22Rv1 (cell line): ENCODE data around the gene SLC25A24.
"Not testable (repeated sequence)": the region's sequence is repeated elsewhere in the genome, so short reads cannot be mapped to it uniquely, and the experiment has no call there.

ENCODE experiments used
- H3K27ac ChIP-seq: fragments of 450-650 bp; 2 replicates; pipeline ENCODE4 v1.5.1; 2017
- CTCF ChIP-seq: fragments of 450-650 bp; IDR thresholded peaks from 2 replicates; pipeline ENCODE4 v1.5.1; 2017; ENCODE audit warnings: mild to moderate bottlenecking
- ZFX ChIP-seq: fragments of 450-650 bp; IDR thresholded peaks from 2 replicates; pipeline ENCODE4 v1.6.1; 2017; ENCODE audit warnings: antibody characterized with exemption, borderline replicate concordance

Gene SLC25A24

GRCh38 chr1:108199781-108200686, at the start of gene SLC25A24:
TSS of gene SLC25A24 (minus strand) at chr1:108200343. CDS start at chr1:108200138, 205 bp downstream.
- H3K27ac ChIP-seq, result peak within 1 kb of the TSS; percentile 75
- no peak for TF ChIP-seq ZFX
- no peak for TF ChIP-seq CTCF

GRCh38 chr1:108243976-108244375, 43.8 kb upstream of the SLC25A24 start, which contains the start of gene NBPF4:
TSS of gene NBPF4 (minus strand) at chr1:108244076. CDS start at chr1:108243761, 315 bp downstream.
- not testable (repeated sequence) for H3K27ac ChIP-seq

GRCh38 chr1:108239426-108239825, 39.3 kb upstream of the SLC25A24 start:
- H3K27ac ChIP-seq, result not testable (repeated sequence)

- H3K27ac ChIP-seq, result not testable (repeated sequence)
Measured at GRCh38 chr1:108235308-108235707, 35.2 kb upstream of the SLC25A24 start.

- H3K27ac ChIP-seq, result not testable (repeated sequence)
Measured at GRCh38 chr1:108232183-108232582, 32.0 kb upstream of the SLC25A24 start.

GRCh38 chr1:108229976-108230375, 29.8 kb upstream of the SLC25A24 start:
- not testable (repeated sequence) for H3K27ac ChIP-seq

- H3K27ac ChIP-seq, result not testable (repeated sequence)
Measured at GRCh38 chr1:108227772-108228171, 27.6 kb upstream of the SLC25A24 start.

GRCh38 chr1:108226855-108227254, 26.7 kb upstream of the SLC25A24 start:
- not testable (repeated sequence) for H3K27ac ChIP-seq

- not testable (repeated sequence) for H3K27ac ChIP-seq
Measured at GRCh38 chr1:108223226-108223625, 23.1 kb upstream of the SLC25A24 start.

GRCh38 chr1:108217515-108218174, 17.5 kb upstream of the SLC25A24 start:
- H3K27ac ChIP-seq, result not testable (repeated sequence)

GRCh38 chr1:108217007-108217406, 16.9 kb upstream of the SLC25A24 start:
- not testable (repeated sequence) for H3K27ac ChIP-seq

- H3K27ac ChIP-seq, result not testable (repeated sequence)
Measured at GRCh38 chr1:108216028-108216890, 16.1 kb upstream of the SLC25A24 start.

- peak; percentile 84 for TF ChIP-seq CTCF
- not testable (repeated sequence) for H3K27ac ChIP-seq
Measured at GRCh38 chr1:108214641-108215465, 14.7 kb upstream of the SLC25A24 start.
